HL-60/S4 treated with retinoic acid at 250 ng/mL for 4 days and 3 days (cell line): Measurements from ENCODE around the gene PPCDC.

Source experiments
- in situ Hi-C: fragments of 300-500 bp; cut with MboI; formaldehyde crosslinking; loops from 2 replicates; pipeline ENCODE4 v1.7.0; 2022; ENCODE audit warnings: low sequenced_read_pairs

PPCDC gene

DNA sequence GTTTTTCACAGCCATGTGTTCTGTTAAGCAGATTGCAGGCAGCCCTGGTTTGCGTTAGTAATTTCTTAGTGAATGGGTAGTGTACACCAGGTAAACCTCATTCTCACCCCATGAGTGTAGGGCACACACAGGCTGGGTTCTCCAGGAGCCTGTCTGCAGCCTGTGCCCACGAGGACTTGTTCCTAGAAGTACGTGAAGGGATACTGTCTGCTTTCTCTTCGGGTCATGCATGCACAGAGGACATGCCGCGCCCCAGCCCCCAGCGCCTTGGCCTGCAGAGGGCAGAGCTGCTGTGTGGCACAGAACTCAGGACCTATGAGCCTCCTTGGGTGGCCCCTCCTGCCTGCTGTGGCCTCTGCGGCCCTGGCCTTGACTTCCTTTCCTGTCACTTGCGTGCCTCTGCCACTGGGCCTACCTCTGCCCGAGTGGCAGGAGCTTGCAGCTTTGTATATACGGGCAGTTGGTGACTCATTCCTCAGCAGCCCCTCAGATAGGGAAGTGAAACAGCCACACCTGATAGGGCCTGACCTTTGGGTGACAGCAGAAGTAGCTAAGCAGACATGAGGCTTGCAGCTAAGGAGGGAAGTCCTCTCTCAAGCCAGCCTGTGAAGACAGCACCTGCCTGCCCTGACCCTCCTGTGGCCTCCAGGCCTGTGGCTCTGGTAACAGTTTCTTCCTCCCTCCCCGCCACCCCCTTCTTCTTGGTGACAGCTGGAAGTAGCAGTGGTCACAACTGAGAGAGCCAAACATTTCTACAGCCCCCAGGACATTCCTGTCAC is 19.5 kb downstream of the PPCDC start:
- in situ Hi-C loops: no loop called here

- in situ Hi-C loops: no loop called here
Measured at GRCh38 chr15:75043509-75044257, 20.3 kb downstream of the PPCDC start.

GRCh38 chr15:75044258-75044878 is 21.0 kb downstream of the PPCDC start:
- in situ Hi-C loops: no loop called here

DNA sequence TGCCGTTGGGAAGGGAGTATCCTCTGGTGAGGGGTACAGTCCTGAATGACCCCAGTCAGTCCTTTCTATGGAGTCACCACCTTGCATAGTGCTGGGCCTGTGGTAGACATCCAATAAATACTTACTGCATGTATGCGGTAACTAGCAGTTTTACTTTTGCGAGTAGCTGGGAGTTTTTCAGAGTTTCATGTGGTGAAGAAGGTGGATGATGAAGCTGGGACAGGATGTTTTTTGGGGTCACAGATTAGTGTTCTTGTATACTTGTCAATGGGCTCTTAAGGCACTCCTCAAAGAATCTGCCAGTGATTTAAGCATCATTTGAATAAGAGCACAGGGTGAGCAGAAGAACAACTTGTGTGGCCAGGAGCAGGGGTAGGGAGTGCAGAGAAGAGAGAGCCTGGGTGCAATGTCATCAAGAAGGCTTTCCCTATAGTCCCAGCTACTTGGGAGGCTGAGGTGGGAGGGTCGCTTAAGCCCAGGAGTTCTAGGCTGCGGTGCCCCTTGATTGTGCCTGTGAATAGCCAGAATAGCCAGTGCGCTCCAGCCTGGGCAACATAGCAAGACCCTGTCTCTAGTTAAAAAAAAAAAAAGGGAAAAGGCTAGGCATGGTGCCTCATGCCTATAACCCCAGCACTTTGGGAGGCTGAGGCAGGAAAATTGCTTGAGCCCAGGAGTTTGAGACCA is 22.1 kb downstream of the PPCDC start:
- in situ Hi-C loops: no loop called here

- in situ Hi-C loops: no loop called here
Measured at GRCh38 chr15:75048394-75048793, 25.0 kb downstream of the PPCDC start.

GRCh38 chr15:75049392-75049791 is 26.0 kb downstream of the PPCDC start:
- in situ Hi-C loops: no loop called here

GRCh38 chr15:75050283-75050682 is 26.9 kb downstream of the PPCDC start:
- in situ Hi-C loops: no loop called here

GRCh38 chr15:75051191-75051608 is 27.8 kb downstream of the PPCDC start:
- in situ Hi-C loops: no loop called here

DNA sequence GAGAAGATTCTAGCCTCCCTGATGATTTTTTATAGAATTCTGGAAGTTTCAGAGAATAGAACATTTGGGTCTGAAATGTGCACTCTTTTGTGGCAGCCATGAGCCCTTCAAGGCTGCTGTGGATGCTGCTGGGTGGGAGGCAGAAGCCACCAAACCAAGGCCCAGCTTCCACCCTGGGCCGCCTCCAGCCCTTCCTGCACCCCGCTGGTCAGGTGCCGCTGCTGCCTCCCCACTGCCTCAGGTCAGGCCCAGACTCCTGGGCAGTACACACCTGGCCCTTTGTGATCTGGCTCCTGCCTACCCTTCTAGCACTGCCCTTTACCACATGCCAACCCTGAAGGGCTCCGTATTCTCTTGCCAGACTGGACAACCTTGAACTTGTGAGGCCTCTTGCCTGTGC is 28.3 kb downstream of the PPCDC start:
- in situ Hi-C loops: no loop called here

DNA sequence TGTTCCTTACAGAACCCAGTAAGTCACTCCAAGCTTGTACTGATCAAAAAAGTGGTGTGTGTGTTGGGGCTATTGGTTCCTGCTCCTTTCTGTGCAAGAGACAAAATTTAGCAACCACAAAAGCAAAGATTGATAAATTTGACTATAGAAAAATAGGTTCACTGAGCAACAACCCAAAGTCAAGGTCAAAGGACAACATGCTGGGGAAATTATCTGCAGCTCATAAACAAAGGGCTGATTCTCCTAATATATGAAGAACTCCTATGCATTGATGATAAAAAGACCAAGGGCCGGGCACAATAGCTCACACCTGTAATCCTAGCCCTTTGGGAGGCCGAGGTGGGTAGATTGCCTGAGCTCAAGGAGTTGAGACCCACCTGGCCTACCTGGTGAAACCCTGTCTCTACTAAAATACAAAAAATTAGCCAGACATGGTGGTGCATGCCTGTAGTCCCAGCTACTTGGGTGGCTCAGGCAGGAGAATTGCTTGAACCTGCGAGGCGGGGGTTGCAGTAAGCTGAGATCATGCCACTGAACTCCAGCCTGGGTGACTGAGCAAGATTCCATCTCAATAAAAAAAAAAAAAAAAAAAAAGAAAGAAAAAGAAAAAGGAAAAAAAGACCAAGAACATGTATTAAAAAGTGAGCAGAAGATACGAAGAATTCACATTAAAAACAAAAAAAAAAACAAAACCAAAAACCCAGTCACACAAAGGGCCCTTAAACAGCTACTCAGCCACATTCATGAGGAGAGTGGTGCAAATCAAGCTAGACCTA is 29.8 kb downstream of the PPCDC start:
- in situ Hi-C loops: no loop called here

DNA sequence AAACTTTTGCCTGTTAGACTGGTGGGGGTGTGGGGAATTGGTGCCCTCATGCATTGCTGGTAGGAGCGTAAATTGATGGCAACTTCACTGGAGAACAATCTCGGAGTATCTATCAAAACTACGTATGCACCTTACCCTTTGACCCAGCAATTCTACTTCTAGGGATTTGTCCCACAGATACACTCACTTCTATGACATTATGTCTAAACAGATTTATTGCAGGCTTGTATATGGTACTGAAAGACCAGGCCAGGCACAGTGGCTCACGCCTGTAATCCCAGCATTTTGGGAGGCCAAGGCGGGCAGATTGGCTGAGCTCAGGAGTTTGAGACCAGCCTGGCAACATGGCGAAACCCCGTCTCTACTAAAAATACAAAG is 30.3 kb downstream of the PPCDC start:
- in situ Hi-C loops: no loop called here

DNA sequence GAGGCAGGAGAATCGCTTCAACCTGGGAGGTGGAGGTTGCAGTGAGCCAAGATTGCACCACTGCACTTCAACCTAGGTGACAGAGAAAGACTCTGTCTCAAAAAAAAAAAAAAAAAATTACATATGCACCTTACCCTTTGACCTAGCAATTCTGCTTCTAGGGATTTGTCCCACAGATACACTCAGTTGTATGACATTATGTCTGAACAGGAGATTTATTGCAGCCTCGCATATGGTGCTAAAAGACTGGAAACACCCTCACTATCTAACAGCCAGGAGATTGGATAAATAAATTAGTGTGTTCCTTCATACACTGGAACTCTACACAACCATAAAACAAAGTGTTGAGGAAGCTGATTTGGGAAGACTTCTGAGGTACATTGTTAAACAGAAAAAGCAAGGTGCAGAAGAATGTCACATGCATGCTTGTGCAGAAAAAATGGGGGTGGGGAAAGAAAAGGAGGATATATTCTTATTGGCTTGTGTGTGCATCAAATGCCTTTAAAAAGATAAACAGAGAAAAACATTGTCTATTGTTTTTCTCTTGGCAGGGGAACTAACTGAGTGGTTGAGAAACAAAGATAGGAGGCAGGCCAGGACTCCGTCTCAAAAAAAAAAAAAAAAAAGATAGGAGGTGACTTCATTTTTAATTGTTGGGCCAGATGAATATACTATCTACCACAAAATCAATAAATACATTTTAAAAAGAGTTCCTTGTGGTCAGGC is 30.9 kb downstream of the PPCDC start:
- in situ Hi-C loops: no loop called here

GRCh38 chr15:75056036-75056435 is 32.6 kb downstream of the PPCDC start:
- in situ Hi-C loops: no loop called here

DNA sequence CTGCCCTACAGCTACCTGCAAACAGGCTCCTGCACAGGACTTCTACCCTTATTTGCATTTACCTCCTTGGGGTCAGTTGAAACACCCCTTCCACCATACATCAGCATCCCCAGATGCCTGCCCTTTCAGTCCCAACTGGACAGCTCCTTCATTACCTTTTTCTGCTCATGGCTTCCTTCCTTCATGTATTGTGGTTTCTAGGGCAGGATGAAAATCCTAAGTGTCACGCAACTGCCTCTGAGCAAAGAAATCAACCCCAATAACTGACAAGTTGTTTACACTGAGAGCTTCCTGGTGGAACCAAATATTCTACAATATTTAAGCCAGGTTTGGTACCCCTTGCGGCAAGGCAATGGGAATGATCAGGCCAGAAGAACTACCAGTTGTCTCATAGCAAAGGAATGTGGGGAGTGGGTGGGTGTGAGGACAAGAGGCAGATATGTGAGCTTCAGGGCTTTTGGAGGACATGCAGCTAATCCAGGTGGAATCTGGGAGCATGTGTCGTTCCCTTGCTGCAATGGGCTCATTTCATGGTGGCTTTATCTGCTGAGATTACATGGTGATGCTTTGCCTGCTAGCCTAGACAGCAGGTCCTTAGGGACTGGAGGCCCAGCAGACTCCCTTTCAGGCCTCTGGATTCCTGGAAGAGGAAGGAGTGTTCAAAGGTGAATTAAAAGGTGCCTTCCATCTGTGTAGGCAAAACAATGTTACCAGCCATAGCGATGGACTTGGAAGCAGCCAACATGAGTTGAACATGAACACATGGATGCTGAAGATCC is 34.9 kb downstream of the PPCDC start:
- in situ Hi-C loops: no loop called here

GRCh38 chr15:75059607-75060006 is 36.2 kb downstream of the PPCDC start:
- in situ Hi-C loops: no loop called here

GRCh38 chr15:75061272-75061671 is 37.9 kb downstream of the PPCDC start:
- in situ Hi-C loops: no loop called here

GRCh38 chr15:75062706-75063105 is 39.3 kb downstream of the PPCDC start:
- in situ Hi-C loops: no loop called here

- in situ Hi-C loops: no loop called here
Measured at GRCh38 chr15:75063338-75063737, 39.9 kb downstream of the PPCDC start.

- in situ Hi-C loops: no loop called here
Measured at GRCh38 chr15:75063889-75064288, 40.5 kb downstream of the PPCDC start.
